ENCODE data around the gene CPT1A. TPM values are rescaled to one million over a fixed set of nuclear protein-coding genes. Genes with fewer than 3 reads are reported as not detected.
A peak's percentile ranks its signal among the peaks of the same experiment; 100 is the strongest.

CPT1A gene
- total RNA-seq, 1 experiment from 2014 or later, result 6.3 TPM

GRCh38 chr11:68840661-68841653, 759 bp downstream of the CPT1A start:
- H3K27ac Mint-ChIP-seq (ENCODE audit: unreplicated experiment), result no peak overlapping the region
- Histone ChIP-seq H3K36me3 (ENCODE audit: control insufficient read depth, insufficient read depth, low read length) (no peaks in the 10 kb centered on the region), H3K4me1 (peaks cover 42% of the 10 kb centered on the region), H3K4me3 (ENCODE audit: low read depth, low read length) (peak overlapping the region; percentile 32), H3K9me3 (no peaks in the 10 kb centered on the region), H3K27me3 (replicated peaks; ENCODE audit: control insufficient read depth, insufficient read depth, low read length) (0 out of 2 replicates have a peak, but pooled peaks cover 1% of the 10 kb centered on the region)
- no peaks in the 10 kb centered on the region for H3K9me3 Mint-ChIP-seq (ENCODE audit: unreplicated experiment)
- peak in 1 of 2 experiments; percentile 30 for DNase-seq
- POLR2A ChIA-PET, result no interaction called here
- peaks cover 16% of the 10 kb centered on the region for H3K36me3 Mint-ChIP-seq (ENCODE audit: insufficient read depth, unreplicated experiment)
- peaks cover 5% of the 10 kb centered on the region for H3K27me3 Mint-ChIP-seq (ENCODE audit: insufficient read depth, unreplicated experiment)
- CTCF ChIA-PET, result no interaction called here
- BruUV-seq (replicated peaks), result no TSS peak
- H3K4me1 Mint-ChIP-seq (ENCODE audit: low read depth, unreplicated experiment), result peaks cover 29% of the 10 kb centered on the region
- intact Hi-C loops (cut with micrococcal nuclease; ENCODE audit: unreplicated experiment), result loop anchor here (5.0 kb wide), 1 partner anchor 89 kb away; the partner anchor contains the start of gene TESMIN
- H3K4me3 Mint-ChIP-seq (ENCODE audit: unreplicated experiment), result peak overlapping the region; percentile 81
- no peak for TF ChIP-seq CTCF (IDR thresholded peaks at IDR 0.05; ENCODE audit: insufficient read depth in 1 of 2, low read depth in 1 of 2, low read length in 1 of 2, severe bottlenecking in 1 of 2, unreplicated experiment in 1 of 2)

GRCh38 chr11:68839911-68840641, 1.6 kb downstream of the CPT1A start:
- DNase-seq, result no peak
- H3K4me1 Mint-ChIP-seq (ENCODE audit: low read depth, unreplicated experiment), result peaks cover 23% of the 10 kb centered on the region
- TF ChIP-seq CTCF (IDR thresholded peaks at IDR 0.05; ENCODE audit: insufficient read depth in 1 of 2, low read depth in 1 of 2, low read length in 1 of 2, severe bottlenecking in 1 of 2, unreplicated experiment in 1 of 2), result no peak
- intact Hi-C loops (cut with micrococcal nuclease; ENCODE audit: unreplicated experiment), result loop anchor here (1.0 to 5.0 kb wide), 2 partner anchors 17 to 88 kb away; partner anchors contain the start of gene TESMIN
- ChIA-PET CTCF (no interaction called here), POLR2A (interaction anchor here (0.5 kb wide), 1 partner anchor 537 kb away, joined by 7 read pairs; no protein-coding TSS in a partner anchor)
- peaks cover 16% of the 10 kb centered on the region for H3K36me3 Mint-ChIP-seq (ENCODE audit: insufficient read depth, unreplicated experiment)
- BruUV-seq (replicated peaks), result TSS peak; percentile 15
- H3K9me3 ChIP-seq, result no peaks in the 10 kb centered on the region
- H3K27me3 ChIP-seq (replicated peaks; ENCODE audit: control insufficient read depth, insufficient read depth, low read length), result 0 out of 2 replicates have a peak, but pooled peaks cover 1% of the 10 kb centered on the region
- no peak overlapping the region for H3K4me3 ChIP-seq (ENCODE audit: low read depth, low read length)
- no peaks in the 10 kb centered on the region for H3K9me3 Mint-ChIP-seq (ENCODE audit: unreplicated experiment)
- H3K4me1 ChIP-seq, result peaks cover 42% of the 10 kb centered on the region
- peaks cover 5% of the 10 kb centered on the region for H3K27me3 Mint-ChIP-seq (ENCODE audit: insufficient read depth, unreplicated experiment)
- no peak overlapping the region for H3K27ac Mint-ChIP-seq (ENCODE audit: unreplicated experiment)
- H3K36me3 ChIP-seq (ENCODE audit: control insufficient read depth, insufficient read depth, low read length), result no peaks in the 10 kb centered on the region
- peak overlapping the region; percentile 81 for H3K4me3 Mint-ChIP-seq (ENCODE audit: unreplicated experiment)

Measured in Caco-2 (cell line).